ENCODE data around the gene KRT82.

- TF ChIP-seq, protein P1, sequence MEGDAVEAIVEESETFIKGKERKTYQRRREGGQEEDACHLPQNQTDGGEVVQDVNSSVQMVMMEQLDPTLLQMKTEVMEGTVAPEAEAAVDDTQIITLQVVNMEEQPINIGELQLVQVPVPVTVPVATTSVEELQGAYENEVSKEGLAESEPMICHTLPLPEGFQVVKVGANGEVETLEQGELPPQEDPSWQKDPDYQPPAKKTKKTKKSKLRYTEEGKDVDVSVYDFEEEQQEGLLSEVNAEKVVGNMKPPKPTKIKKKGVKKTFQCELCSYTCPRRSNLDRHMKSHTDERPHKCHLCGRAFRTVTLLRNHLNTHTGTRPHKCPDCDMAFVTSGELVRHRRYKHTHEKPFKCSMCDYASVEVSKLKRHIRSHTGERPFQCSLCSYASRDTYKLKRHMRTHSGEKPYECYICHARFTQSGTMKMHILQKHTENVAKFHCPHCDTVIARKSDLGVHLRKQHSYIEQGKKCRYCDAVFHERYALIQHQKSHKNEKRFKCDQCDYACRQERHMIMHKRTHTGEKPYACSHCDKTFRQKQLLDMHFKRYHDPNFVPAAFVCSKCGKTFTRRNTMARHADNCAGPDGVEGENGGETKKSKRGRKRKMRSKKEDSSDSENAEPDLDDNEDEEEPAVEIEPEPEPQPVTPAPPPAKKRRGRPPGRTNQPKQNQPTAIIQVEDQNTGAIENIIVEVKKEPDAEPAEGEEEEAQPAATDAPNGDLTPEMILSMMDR (IDR thresholded peaks at IDR 0.05), result no peak
- TF ChIP-seq POLR2A (IDR thresholded peaks at IDR 0.05), result no peak
These were observed 33.3 kb upstream of the KRT82 start for GRCh38 chr12:52439420-52439819.

Data from lower leg skin (tissue), 3 donors.